ENCODE results near the gene ELFN2. TPM values are rescaled to one million over a fixed set of nuclear protein-coding genes. Genes with fewer than 3 reads are reported as not detected.

Gene ELFN2
- total and polyA plus RNA-seq, 9 donors: 0.01 to 0.05 (median 0.03) TPM; not detected in 5

DNA sequence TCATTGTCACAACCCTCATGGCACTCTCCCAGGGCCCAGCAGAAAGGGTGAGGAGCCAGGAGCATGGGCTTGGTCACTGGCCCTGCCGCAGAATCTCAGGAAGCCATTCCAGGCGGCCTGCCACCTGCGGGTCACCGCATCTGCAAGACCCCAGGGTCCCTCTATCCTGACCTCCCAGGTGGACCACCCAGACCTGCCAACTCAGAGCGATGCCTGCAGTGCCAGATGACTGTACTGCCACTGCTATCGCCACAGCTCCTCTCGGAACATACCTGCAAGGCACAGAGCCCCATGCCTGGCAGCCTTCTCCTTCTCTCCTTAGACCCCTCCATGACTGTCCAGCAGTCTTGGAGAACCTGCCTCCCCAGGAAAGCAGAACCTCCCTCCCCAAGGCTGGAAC lies 26.4 kb upstream of the ELFN2 start:
- Histone ChIP-seq H3K4me3 (no peak overlapping the region), H3K36me3 (no peaks in the 10 kb centered on the region), H3K27me3 (no peaks in the 10 kb centered on the region), H3K9me3 (no peaks in the 10 kb centered on the region), H3K4me1 (ENCODE audit: insufficient read depth) (peaks cover 3% of the 10 kb centered on the region), H3K27ac (no peak overlapping the region)
- TF ChIP-seq CTCF (IDR thresholded peaks at IDR 0.05): no peak
- TF ChIP-seq POLR2A (IDR thresholded peaks at IDR 0.05): no peak
- no peak for TF ChIP-seq EP300 (IDR thresholded peaks at IDR 0.05)
- DNase-seq: no peak
- 88 to 91% (median 91%) methylated on average over 7 of the region's 7 CpGs for WGBS, 3 donors
- intact Hi-C loops (cut with DNase I): no loop called here

DNA sequence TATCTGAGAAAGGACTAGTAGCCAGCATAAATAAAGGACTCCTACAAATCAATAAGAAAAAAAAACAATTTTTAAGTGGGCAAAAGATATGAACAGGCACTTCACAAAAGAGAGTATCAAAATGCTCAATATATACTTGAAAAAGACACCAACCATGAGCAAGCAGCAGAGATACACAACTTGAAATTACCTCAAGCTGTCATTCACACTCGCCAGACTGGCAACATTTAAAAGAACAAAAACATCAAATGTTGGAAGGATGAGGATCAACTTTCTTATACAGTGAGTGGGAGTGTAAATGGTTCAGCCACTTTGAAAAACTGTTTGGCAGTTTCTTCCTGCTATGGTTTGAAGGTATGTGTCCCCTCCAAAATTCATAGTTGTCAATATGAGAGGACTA lies 23.9 kb upstream of the ELFN2 start:
- DNase-seq: no peak
- Histone ChIP-seq H3K27ac (no peak overlapping the region), H3K4me3 (no peak overlapping the region), H3K9me3 (no peaks in the 10 kb centered on the region), H3K27me3 (no peaks in the 10 kb centered on the region), H3K36me3 (no peaks in the 10 kb centered on the region), H3K4me1 (ENCODE audit: insufficient read depth) (peaks cover 3% of the 10 kb centered on the region)
- no peak for TF ChIP-seq EP300 (IDR thresholded peaks at IDR 0.05)
- no peak for TF ChIP-seq POLR2A (IDR thresholded peaks at IDR 0.05)
- no peak for TF ChIP-seq CTCF (IDR thresholded peaks at IDR 0.05)
- intact Hi-C loops (cut with DNase I): no loop called here
- 51 to 89% (median 54%) methylated on average over 1 of the region's 1 CpG for WGBS, 3 donors

DNA sequence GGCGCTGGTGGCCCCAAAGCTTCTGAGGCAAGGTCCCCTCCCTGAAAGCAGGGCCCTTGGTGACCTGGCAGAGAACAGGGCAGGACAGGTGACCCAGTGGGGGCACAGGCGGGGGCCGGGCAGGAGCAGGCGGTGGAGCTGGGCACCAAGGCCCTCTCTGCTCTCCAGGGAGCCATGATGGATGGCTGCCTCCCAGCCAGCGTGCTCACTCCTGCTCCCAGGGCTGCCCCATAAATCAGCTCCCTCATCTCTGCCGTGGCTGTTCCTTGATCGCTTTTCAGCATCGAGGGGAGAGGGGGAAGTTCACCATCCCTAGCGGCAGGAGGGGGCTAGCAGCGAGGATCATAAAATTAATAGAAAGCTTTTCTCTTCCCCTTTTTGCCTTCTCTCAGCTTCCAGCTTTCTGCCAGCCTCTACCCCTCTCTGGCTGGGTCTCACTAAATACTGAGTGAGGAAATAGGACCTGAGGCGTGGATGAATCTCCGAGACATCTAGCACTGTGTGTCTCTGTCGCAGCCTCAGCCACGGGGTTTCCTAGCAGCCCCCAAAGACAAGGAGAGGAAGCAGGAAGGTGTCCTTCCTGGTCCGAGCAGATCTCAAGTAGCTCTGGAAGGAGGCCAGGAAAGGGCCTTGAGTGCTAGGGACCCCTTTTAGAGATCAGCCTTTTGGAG lies 22.2 kb upstream of the ELFN2 start:
- H3K36me3 ChIP-seq: no peaks in the 10 kb centered on the region
- no peak overlapping the region for H3K27ac ChIP-seq
- WGBS, 3 donors: 38 to 51% (median 50%) methylated on average over 15 of the region's 15 CpGs
- no peaks in the 10 kb centered on the region for H3K27me3 ChIP-seq
- no peaks in the 10 kb centered on the region for H3K9me3 ChIP-seq
- no peak for DNase-seq
- intact Hi-C loops (cut with DNase I): no loop called here
- no peaks in the 10 kb centered on the region for H3K4me1 ChIP-seq (ENCODE audit: insufficient read depth)
- H3K4me3 ChIP-seq: no peak overlapping the region
- no peak for TF ChIP-seq EP300 (IDR thresholded peaks at IDR 0.05)
- TF ChIP-seq CTCF (IDR thresholded peaks at IDR 0.05): no peak
- TF ChIP-seq POLR2A (IDR thresholded peaks at IDR 0.05): no peak

DNA sequence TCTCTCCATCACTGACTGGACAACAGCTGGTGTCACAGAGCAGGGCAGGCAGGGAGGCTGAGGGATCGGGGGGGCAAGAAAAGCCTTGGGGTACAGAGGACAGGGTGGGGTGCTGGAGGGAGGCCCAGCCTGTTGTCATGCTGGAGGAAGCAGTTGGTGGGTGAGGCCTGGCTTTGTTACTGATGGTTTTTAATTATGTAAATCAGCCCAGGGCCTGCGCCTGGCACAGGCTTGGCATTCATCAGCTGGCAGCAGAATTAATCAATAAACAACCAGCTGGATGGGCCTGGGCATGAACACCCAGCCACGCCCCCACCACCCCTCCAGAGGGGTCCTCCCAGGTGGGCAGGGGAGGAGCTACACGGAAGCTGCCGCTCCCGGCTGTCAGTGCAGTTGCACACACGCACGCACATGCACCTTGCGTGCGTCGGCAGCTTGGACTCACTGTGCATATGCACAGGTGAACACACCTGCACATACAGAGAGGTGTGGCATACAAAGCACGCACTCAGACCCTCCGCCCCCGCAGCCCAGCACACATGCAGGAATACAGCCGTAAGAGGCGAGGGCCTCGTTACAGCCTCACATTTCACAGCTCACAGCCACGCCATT lies 21.3 kb upstream of the ELFN2 start:
- Histone ChIP-seq H3K4me3 (no peak overlapping the region), H3K27ac (no peak overlapping the region), H3K9me3 (no peaks in the 10 kb centered on the region), H3K27me3 (no peaks in the 10 kb centered on the region), H3K36me3 (no peaks in the 10 kb centered on the region), H3K4me1 (ENCODE audit: insufficient read depth) (no peaks in the 10 kb centered on the region)
- intact Hi-C loops (cut with DNase I): no loop called here
- WGBS, 3 donors: 66 to 82% (median 71%) methylated on average over 18 of the region's 18 CpGs
- no peak for DNase-seq
- TF ChIP-seq POLR2A (IDR thresholded peaks at IDR 0.05): no peak
- no peak for TF ChIP-seq EP300 (IDR thresholded peaks at IDR 0.05)
- TF ChIP-seq CTCF (IDR thresholded peaks at IDR 0.05): no peak
